H9 (cell line): ENCODE results near the gene GPR62. TPM values are rescaled to one million over a fixed set of nuclear protein-coding genes. Genes with fewer than 3 reads are reported as not detected.

Experiments
- DNase-seq: peaks from one replicate; pipeline ENCODE4 v3.0.0-alpha.2; 2017
- H2AFZ ChIP-seq: one replicate; pipeline ENCODE4 v1.6.1; 2013; ENCODE audit warnings: mild to moderate bottlenecking, low read length, control low read depth, moderate library complexity
- H2AK5ac ChIP-seq: 2 replicates; pipeline ENCODE4 v1.6.1; 2013; ENCODE audit warnings: low read length, control low read depth, mixed read lengths; ENCODE audit not compliant: insufficient read length
- H2BK120ac ChIP-seq: one replicate; pipeline ENCODE4 v1.6.1; 2013; ENCODE audit warnings: low read depth, mild to moderate bottlenecking, low read length, control low read depth, inconsistent platforms; ENCODE audit not compliant: poor library complexity, severe bottlenecking
- H2BK12ac ChIP-seq: 2 replicates; pipeline ENCODE4 v1.6.1; 2013; ENCODE audit warnings: low read length, control low read depth, mixed read lengths, low read depth; ENCODE audit not compliant: insufficient read length
- H2BK15ac ChIP-seq: 2 replicates; pipeline ENCODE4 v1.6.1; 2013; ENCODE audit warnings: low read depth, low read length, control low read depth
- H2BK20ac ChIP-seq: one replicate; pipeline ENCODE4 v1.6.1; 2013; ENCODE audit warnings: low read depth, mild to moderate bottlenecking, low read length, control low read depth, inconsistent platforms; ENCODE audit not compliant: poor library complexity, severe bottlenecking
- H2BK5ac ChIP-seq: 2 replicates; pipeline ENCODE4 v1.6.1; 2013; ENCODE audit warnings: low read length, control low read depth, mixed read lengths; ENCODE audit not compliant: insufficient read length
- H3K14ac ChIP-seq: 2 replicates; pipeline ENCODE4 v1.6.1; 2013; ENCODE audit warnings: low read length, control low read depth; ENCODE audit not compliant: insufficient read depth
- H3K18ac ChIP-seq: 2 replicates; pipeline ENCODE4 v1.6.1; 2013; ENCODE audit warnings: low read depth, mild to moderate bottlenecking, mixed read lengths, low read length, control low read depth; ENCODE audit not compliant: insufficient read length
- H3K23ac ChIP-seq: 2 replicates; pipeline ENCODE4 v1.6.1; 2013; ENCODE audit warnings: low read length, control low read depth, mixed read lengths, low read depth; ENCODE audit not compliant: insufficient read length
- H3K23me2 ChIP-seq: 2 replicates; pipeline ENCODE4 v1.6.1; 2013; ENCODE audit warnings: low read depth, mild to moderate bottlenecking, mixed read lengths, low read length, control low read depth; ENCODE audit not compliant: insufficient read length, poor library complexity, severe bottlenecking
- H3K27ac ChIP-seq: 2 replicates; pipeline ENCODE4 v1.5.1; 2013; ENCODE audit warnings: low read length, control low read depth, mixed read lengths, low read depth; ENCODE audit not compliant: insufficient read length
- H3K27me3 ChIP-seq: 2 replicates; pipeline ENCODE4 v1.6.1; 2013; ENCODE audit warnings: low read length, control low read depth, inconsistent platforms; ENCODE audit not compliant: insufficient read depth
- H3K4ac ChIP-seq: 2 replicates; pipeline ENCODE4 v1.6.1; 2013; ENCODE audit warnings: low read depth, mild to moderate bottlenecking, control low read depth, inconsistent platforms, low read length, moderate library complexity
- H3K4me1 ChIP-seq: 2 replicates; pipeline ENCODE4 v1.6.1; 2013; ENCODE audit warnings: low read length, control low read depth, inconsistent platforms; ENCODE audit not compliant: insufficient read depth
- H3K4me2 ChIP-seq: 2 replicates; pipeline ENCODE4 v1.6.1; 2013; ENCODE audit warnings: low read length, control low read depth, mixed read lengths; ENCODE audit not compliant: insufficient read length, insufficient read depth
- H3K56ac ChIP-seq: 2 replicates; pipeline ENCODE4 v1.6.1; 2013; ENCODE audit warnings: low read depth, mild to moderate bottlenecking, mixed read lengths, low read length, control low read depth; ENCODE audit not compliant: insufficient read length
- H3K79me1 ChIP-seq: 2 replicates; pipeline ENCODE4 v1.6.1; 2013; ENCODE audit warnings: low read depth, mild to moderate bottlenecking, moderate library complexity, low read length, control low read depth, inconsistent platforms; ENCODE audit not compliant: insufficient read depth, poor library complexity, severe bottlenecking
- H3K79me2 ChIP-seq: 2 replicates; pipeline ENCODE4 v1.6.1; 2013; ENCODE audit warnings: low read length, control low read depth, inconsistent platforms; ENCODE audit not compliant: insufficient read depth
- H3K9ac ChIP-seq: 2 replicates; pipeline ENCODE4 v1.6.1; 2013; ENCODE audit warnings: low read length, control low read depth, mixed read lengths; ENCODE audit not compliant: insufficient read length; ENCODE audit errors: extremely low read depth
- H3K9me3 ChIP-seq: one replicate; pipeline ENCODE4 v1.6.1; 2013; ENCODE audit warnings: low read depth, low read length, inconsistent platforms; ENCODE audit not compliant: control insufficient read depth
- H3T11ph ChIP-seq: one replicate; pipeline ENCODE4 v1.6.1; 2013; ENCODE audit warnings: mild to moderate bottlenecking, low read length, control low read depth, inconsistent platforms
- H4K20me1 ChIP-seq: one replicate; pipeline ENCODE4 v1.6.1; 2013; ENCODE audit not compliant: control insufficient read depth, insufficient read length, insufficient read depth
- H4K5ac ChIP-seq: 2 replicates; pipeline ENCODE4 v1.6.1; 2013; ENCODE audit warnings: low read depth, mild to moderate bottlenecking, mixed read lengths, low read length, control low read depth; ENCODE audit not compliant: insufficient read length
- H4K8ac ChIP-seq: replicated peaks from 2 replicates; pipeline ENCODE4 v1.6.1; 2013; ENCODE audit warnings: low read length, control low read depth, mixed read lengths, low read depth; ENCODE audit not compliant: insufficient read length
- H4K91ac ChIP-seq: 2 replicates; pipeline ENCODE4 v1.6.1; 2013; ENCODE audit warnings: low read depth, mild to moderate bottlenecking, moderate library complexity, mixed read lengths, low read length, control low read depth; ENCODE audit not compliant: insufficient read length
- H3K27ac Mint-ChIP-seq, 3 experiments: 2 replicates in 2 of 3; 3 replicates in 1 of 3; pipeline ENCODE4 v1.8.0; 2020 to 2021; ENCODE audit warnings: mixed read lengths in 3 of 3, mild to moderate bottlenecking in 1 of 3, moderate library complexity in 1 of 3
- H3K27me3 Mint-ChIP-seq: 2 replicates; pipeline ENCODE4 v1.8.0; 2021; ENCODE audit warnings: low read depth, mild to moderate bottlenecking, moderate library complexity, mixed read lengths
- H3K36me3 Mint-ChIP-seq, 3 experiments: 2 replicates in 2 of 3; 3 replicates in 1 of 3; pipeline ENCODE4 v1.8.0; 2020 to 2021; ENCODE audit warnings: low read depth in 3 of 3, mixed read lengths in 3 of 3; ENCODE audit not compliant: insufficient read depth in 1 of 3
- H3K4me1 Mint-ChIP-seq, 2 experiments: 2 replicates each; pipeline ENCODE4 v1.8.0; 2020; ENCODE audit warnings: mixed read lengths in 2 of 2
- H3K4me3 Mint-ChIP-seq, 2 experiments: 2 replicates in 1 of 2; 3 replicates in 1 of 2; pipeline ENCODE4 v1.8.0; 2020 to 2021; ENCODE audit warnings: mild to moderate bottlenecking in 2 of 2, mixed read lengths in 2 of 2, moderate library complexity in 1 of 2
- H3K9me3 Mint-ChIP-seq, 2 experiments: 2 replicates in 1 of 2; 3 replicates in 1 of 2; pipeline ENCODE4 v1.8.0; 2020; ENCODE audit warnings: mild to moderate bottlenecking in 2 of 2, mixed read lengths in 2 of 2, moderate library complexity in 1 of 2
- WGBS: extraction: QIAGEN DNeasy Blood & Tissue Kit; methylation state at CpG from one replicate; pipeline ENCODE4 v1.1.7; 2013; ENCODE audit warnings: missing lambda C conversion rate, low lambda C conversion rate, mixed read lengths; ENCODE audit not compliant: insufficient read length; ENCODE audit errors: extremely low coverage; 5-methylcytosine and 5-hydroxymethylcytosine counted together
- total RNA-seq: library from RNA; stranded (reverse); gene quantifications from 2 replicates; pipeline ENCODE4 v1.2.1, GENCODE V29; 2021
- TF ChIP-seq, protein P1 (sequence below): fragments of 200-600 bp; sonication (generic); conservative IDR thresholded peaks from 3 replicates; pipeline ENCODE4 v1.8.0; 2021; ENCODE audit warnings: antibody characterized with exemption, mild to moderate bottlenecking

Gene GPR62
- total RNA-seq, 1 experiment from 2014 or later = 0.13 TPM

DNA sequence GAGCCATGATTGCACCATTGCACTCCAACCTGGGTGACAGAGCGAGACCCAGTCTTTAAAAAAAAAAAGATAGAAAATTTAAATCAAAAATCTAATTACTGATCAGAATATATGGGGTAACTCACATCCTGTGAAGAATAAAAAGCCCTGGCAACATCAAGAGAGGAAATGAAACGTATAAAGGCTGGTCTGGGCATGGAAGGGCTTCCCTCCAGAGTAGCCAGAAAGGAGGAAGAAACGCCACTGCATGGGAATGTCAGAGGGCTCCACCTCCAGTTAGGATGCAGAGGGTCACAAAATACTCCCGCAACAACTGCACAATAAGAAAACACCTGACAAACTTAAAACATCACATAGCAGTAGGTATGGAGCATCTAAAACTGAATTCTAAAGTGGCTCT, 47.2 kb upstream of the GPR62 start:
- Histone ChIP-seq H2BK120ac (no peak overlapping the region), H2BK20ac (no peak overlapping the region), H3K27ac (no peak overlapping the region), H4K91ac (no peak overlapping the region), H2BK12ac (no peak overlapping the region), H3K4ac (no peak overlapping the region), H2BK15ac (no peak overlapping the region), H2AFZ (no peak overlapping the region), H3K4me2 (no peak overlapping the region), H3K23ac (no peak overlapping the region), H3K9me3 (no peaks in the 10 kb centered on the region), H4K5ac (no peak overlapping the region), H2AK5ac (no peak overlapping the region), H4K8ac (no peak overlapping the region), H3K56ac (no peak overlapping the region), H4K20me1 (no peaks in the 10 kb centered on the region), H3K18ac (no peak overlapping the region), H3K14ac (no peak overlapping the region), H3K4me1 (no peaks in the 10 kb centered on the region), H3K79me2 (no peaks in the 10 kb centered on the region), H3K27me3 (no peaks in the 10 kb centered on the region), H3K23me2 (no peaks in the 10 kb centered on the region), H3T11ph (no peak overlapping the region), H3K79me1 (no peaks in the 10 kb centered on the region), H3K9ac (no peak overlapping the region), H2BK5ac (no peak overlapping the region)
- H3K4me3 Mint-ChIP-seq = no peak overlapping the region
- H3K4me1 Mint-ChIP-seq = peaks cover 0 to 3% of the 10 kb centered on the region in 2 experiments; a peak in 2 of 4 replicates
- TF ChIP-seq, protein P1, sequence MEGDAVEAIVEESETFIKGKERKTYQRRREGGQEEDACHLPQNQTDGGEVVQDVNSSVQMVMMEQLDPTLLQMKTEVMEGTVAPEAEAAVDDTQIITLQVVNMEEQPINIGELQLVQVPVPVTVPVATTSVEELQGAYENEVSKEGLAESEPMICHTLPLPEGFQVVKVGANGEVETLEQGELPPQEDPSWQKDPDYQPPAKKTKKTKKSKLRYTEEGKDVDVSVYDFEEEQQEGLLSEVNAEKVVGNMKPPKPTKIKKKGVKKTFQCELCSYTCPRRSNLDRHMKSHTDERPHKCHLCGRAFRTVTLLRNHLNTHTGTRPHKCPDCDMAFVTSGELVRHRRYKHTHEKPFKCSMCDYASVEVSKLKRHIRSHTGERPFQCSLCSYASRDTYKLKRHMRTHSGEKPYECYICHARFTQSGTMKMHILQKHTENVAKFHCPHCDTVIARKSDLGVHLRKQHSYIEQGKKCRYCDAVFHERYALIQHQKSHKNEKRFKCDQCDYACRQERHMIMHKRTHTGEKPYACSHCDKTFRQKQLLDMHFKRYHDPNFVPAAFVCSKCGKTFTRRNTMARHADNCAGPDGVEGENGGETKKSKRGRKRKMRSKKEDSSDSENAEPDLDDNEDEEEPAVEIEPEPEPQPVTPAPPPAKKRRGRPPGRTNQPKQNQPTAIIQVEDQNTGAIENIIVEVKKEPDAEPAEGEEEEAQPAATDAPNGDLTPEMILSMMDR = no peak
- no peak overlapping the region for H3K27ac Mint-ChIP-seq
- peaks cover 28 to 37% of the 10 kb centered on the region in 2 experiments for H3K9me3 Mint-ChIP-seq
- H3K36me3 Mint-ChIP-seq = peaks cover 13 to 33% (median 18%) of the 10 kb centered on the region in 3 experiments; a peak in 6 of 7 replicates
- no peak for DNase-seq
- WGBS = no CpG with 5 or more reads among the region's 4 CpGs
- H3K27me3 Mint-ChIP-seq = peaks cover 10% of the 10 kb centered on the region
